ENCODE results near the gene PEX5L.

PEX5L gene

GRCh38 chr3:179750720-179751328 is 285.9 kb downstream of the PEX5L start:
- TF ChIP-seq CTCF (IDR thresholded peaks at IDR 0.05; ENCODE audit: low read depth, low read length) (peak; percentile 48), EZH2phosphoT487 (IDR thresholded peaks at IDR 0.05; ENCODE audit: low read depth) (no peak)
- Histone ChIP-seq H3K79me2 (ENCODE audit: low read length) (no peaks in the 10 kb centered on the region), H3K27ac (ENCODE audit: low read length) (no peak overlapping the region), H3K4me3 (ENCODE audit: low read length) (no peak overlapping the region), H3K9me3 (ENCODE audit: insufficient read depth, low read length) (no peaks in the 10 kb centered on the region), H3K4me1 (ENCODE audit: low read length) (no peaks in the 10 kb centered on the region), H3K36me3 (replicated peaks; ENCODE audit: low read depth, low read length) (peaks cover 7% of the 10 kb centered on the region), H3K9ac (ENCODE audit: low read length) (no peak overlapping the region), H3K4me2 (ENCODE audit: low read length) (no peak overlapping the region), H2AFZ (ENCODE audit: low read depth, low read length) (no peak overlapping the region), H4K20me1 (ENCODE audit: insufficient read depth, low read length) (no peaks in the 10 kb centered on the region), H3K27me3 (ENCODE audit: low read depth, low read length) (no peaks in the 10 kb centered on the region)

- H4K20me1 ChIP-seq (ENCODE audit: insufficient read depth, low read length): no peaks in the 10 kb centered on the region
- TF ChIP-seq CTCF (IDR thresholded peaks at IDR 0.05; ENCODE audit: low read depth, low read length) (no peak), EZH2phosphoT487 (IDR thresholded peaks at IDR 0.05; ENCODE audit: low read depth) (no peak)
- H3K4me2 ChIP-seq (ENCODE audit: low read length): no peak overlapping the region
- no peaks in the 10 kb centered on the region for H3K79me2 ChIP-seq (ENCODE audit: low read length)
- H3K36me3 ChIP-seq (replicated peaks; ENCODE audit: low read depth, low read length): peaks cover 16% of the 10 kb centered on the region
- H3K9ac ChIP-seq (ENCODE audit: low read length): no peak overlapping the region
- no peaks in the 10 kb centered on the region for H3K9me3 ChIP-seq (ENCODE audit: insufficient read depth, low read length)
- no peak overlapping the region for H3K27ac ChIP-seq (ENCODE audit: low read length)
- H3K27me3 ChIP-seq (ENCODE audit: low read depth, low read length): no peaks in the 10 kb centered on the region
- no peak overlapping the region for H2AFZ ChIP-seq (ENCODE audit: low read depth, low read length)
- H3K4me3 ChIP-seq (ENCODE audit: low read length): no peak overlapping the region
- no peaks in the 10 kb centered on the region for H3K4me1 ChIP-seq (ENCODE audit: low read length)
Measured at GRCh38 chr3:179745716-179746115, 291.0 kb downstream of the PEX5L start.

- no peak overlapping the region for H3K9ac ChIP-seq (ENCODE audit: low read length)
- H3K79me2 ChIP-seq (ENCODE audit: low read length): no peaks in the 10 kb centered on the region
- no peaks in the 10 kb centered on the region for H3K9me3 ChIP-seq (ENCODE audit: insufficient read depth, low read length)
- TF ChIP-seq CTCF (IDR thresholded peaks at IDR 0.05; ENCODE audit: low read depth, low read length): no peak
- no peak for TF ChIP-seq EZH2phosphoT487 (IDR thresholded peaks at IDR 0.05; ENCODE audit: low read depth)
- no peak overlapping the region for H3K4me3 ChIP-seq (ENCODE audit: low read length)
- H2AFZ ChIP-seq (ENCODE audit: low read depth, low read length): no peak overlapping the region
- no peak overlapping the region for H3K27ac ChIP-seq (ENCODE audit: low read length)
- H4K20me1 ChIP-seq (ENCODE audit: insufficient read depth, low read length): no peaks in the 10 kb centered on the region
- H3K27me3 ChIP-seq (ENCODE audit: low read depth, low read length): no peaks in the 10 kb centered on the region
- no peak overlapping the region for H3K4me2 ChIP-seq (ENCODE audit: low read length)
- H3K4me1 ChIP-seq (ENCODE audit: low read length): no peaks in the 10 kb centered on the region
- peaks cover 16% of the 10 kb centered on the region for H3K36me3 ChIP-seq (replicated peaks; ENCODE audit: low read depth, low read length)
Measured at GRCh38 chr3:179745079-179745478, 291.7 kb downstream of the PEX5L start.

All from OCI-LY3 (cell line).